A172 (cell line): Measurements from ENCODE around the gene MYL6. TPM values are rescaled to one million over a fixed set of nuclear protein-coding genes. Genes with fewer than 3 reads are reported as not detected.
"Not testable (repeated sequence)": the region's sequence is repeated elsewhere in the genome, so short reads cannot be mapped to it uniquely, and the experiment has no call there.

Experiments used
- DNase-seq: peaks from one replicate; pipeline ENCODE4 v3.0.0-alpha.2; 2015; ENCODE audit warnings: low spot score
- total RNA-seq: library from RNA; depleted of rRNA; stranded (reverse); fragments of >200 nt; shearing (Covaris generic); gene quantifications from 2 replicates; pipeline ENCODE4 v1.2.3, GENCODE V29; 2014; rRNA removed

Gene MYL6
- total RNA-seq: 2,063 and 2,222 TPM in 2 replicates

DNA sequence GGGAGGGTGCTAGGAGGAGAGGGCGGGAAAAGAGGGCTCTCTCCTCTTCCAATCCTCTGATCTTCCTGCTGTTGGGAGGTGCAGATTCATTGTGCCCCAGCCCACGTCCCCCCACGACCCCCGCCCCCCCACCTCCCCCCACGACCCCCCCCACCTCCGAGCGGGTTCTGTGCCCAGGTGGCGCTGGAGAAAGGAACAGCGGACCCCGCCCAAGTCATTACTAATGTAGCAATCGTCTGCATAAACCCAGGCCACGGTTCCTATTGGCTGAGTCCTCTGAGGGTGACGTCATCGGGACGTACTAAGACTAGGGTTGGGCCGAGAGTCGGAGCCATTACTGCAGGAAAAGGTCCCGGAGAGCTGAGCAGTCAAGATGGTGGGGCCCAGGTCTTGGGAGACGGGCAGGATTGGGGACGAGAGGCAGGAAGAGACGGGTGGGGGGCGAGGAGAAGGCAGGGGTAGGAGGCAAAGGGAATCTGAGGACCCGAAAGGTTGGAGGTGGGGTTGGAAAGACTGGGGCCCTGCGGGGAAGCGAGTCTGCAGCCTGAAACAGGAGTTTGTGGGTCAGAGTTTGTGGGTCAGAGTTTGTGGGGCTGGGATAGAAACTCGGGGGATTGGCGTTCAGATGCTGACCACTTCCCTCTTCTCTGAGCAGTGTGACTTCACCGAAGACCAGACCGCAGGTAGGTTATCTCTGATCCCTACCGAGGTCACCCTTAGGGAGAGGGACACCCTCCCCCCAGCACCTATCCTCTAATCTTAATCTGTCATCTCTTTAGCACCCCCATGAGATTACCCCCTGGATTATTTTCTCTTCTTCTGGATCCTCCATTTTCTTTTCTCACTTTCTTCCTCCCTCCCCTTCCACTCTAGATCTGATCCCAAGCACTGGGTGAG, at the start of gene MYL6:
TSS of gene MYL6 (plus strand) at position 331 of the 897 bp plus-strand sequence. CDS start at position 374, 43 bp downstream.
- DNase-seq: peak; percentile 98

DNA sequence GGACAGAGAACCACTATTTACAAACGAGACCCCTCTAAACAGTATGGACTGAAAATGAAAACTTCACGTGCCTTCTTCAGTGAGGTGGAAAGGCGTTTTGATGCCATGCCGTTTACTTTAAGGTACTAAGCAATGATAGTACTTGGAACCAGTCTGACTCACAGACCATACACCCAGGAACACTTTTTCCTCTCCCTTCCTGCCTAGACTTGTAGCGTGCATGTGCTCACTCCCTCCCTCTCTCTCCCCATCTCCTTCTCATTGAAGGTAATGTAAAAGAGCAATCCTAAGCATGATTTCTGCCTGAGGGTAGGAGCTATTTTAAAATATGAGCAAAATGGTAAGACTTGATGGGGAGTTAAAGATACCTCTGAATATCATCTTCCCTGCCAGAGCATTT, 47.6 kb upstream of the MYL6 start:
- no peak for DNase-seq

DNA sequence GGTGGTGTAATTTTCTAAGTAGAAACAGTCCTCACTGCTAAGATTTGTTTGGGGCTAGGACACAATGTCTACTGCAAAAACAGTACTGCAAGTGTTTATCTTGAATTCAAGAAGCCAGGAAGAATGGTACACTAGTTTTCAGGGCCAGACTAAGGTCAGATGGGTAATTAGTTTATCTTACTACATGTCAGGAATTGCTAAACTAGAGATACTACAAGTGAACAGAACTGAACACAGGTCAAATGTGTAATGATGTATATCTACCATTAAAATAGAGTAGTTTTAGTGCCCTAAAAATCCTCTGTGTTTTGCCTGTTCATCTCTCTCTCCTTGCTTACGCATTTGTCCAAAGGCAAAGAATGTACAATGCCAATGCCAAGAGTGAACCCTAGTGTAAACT, 44.1 kb upstream of the MYL6 start:
- DNase-seq: no peak

DNA sequence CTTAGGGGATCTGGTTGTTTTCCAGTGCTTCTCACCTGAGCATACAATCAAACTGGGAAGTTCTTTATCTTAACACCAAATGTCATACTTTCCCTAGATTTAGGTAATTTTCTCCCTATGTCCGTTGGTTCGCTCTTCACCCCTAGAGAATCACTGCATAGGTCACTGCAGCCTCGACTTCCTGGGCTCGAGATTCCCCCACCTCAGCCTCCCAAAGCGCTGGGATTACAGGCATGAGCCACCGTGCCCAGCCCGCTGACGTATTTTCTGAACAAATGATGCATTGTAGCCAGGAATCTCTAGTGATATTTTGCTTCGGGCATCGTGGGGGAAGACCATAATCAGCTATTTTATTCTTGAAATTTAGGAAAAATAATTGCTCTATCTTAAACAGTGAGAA, 42.8 kb upstream of the MYL6 start:
- no peak for DNase-seq

DNA sequence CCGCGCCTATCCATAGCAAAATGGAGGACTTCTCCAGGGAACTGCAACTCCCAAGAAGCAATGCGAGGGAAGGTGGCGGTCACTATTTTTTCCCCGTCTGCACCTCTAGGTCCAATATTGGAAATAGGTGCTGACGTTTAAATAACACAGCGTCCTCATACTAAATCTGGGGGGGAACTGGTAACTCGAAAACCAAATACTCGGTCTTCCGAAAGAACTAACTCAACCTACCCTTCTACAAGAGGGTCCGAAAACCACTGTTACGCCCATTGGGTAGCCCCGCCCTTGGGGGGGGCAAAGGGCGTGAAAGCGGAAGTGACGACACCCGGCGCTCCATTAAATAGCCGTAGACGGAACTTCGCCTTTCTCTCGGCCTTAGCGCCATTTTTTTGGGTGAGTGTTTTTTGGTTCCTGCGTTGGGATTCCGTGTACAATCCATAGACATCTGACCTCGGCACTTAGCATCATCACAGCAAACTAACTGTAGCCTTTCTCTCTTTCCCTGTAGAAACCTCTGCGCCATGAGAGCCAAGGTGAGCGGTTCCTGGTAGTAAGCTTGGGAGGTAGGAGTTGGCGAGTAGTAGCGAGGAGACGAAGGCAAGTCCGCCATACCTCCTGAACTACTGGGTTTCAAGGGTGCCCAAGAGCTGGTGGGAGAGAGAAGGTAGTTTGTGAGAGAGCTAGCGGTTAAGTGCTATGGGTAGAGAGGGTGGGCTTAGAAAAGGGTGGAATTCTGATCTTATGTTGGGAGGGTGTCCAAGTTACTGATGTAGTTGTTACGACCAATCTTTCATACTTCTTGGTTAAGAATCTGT, 41.7 kb upstream of the MYL6 start, which contains the start of gene RPL41:
TSS of gene RPL41 (plus strand) at position 367 of the 815 bp plus-strand sequence.
- DNase-seq: peak; percentile 89

DNA sequence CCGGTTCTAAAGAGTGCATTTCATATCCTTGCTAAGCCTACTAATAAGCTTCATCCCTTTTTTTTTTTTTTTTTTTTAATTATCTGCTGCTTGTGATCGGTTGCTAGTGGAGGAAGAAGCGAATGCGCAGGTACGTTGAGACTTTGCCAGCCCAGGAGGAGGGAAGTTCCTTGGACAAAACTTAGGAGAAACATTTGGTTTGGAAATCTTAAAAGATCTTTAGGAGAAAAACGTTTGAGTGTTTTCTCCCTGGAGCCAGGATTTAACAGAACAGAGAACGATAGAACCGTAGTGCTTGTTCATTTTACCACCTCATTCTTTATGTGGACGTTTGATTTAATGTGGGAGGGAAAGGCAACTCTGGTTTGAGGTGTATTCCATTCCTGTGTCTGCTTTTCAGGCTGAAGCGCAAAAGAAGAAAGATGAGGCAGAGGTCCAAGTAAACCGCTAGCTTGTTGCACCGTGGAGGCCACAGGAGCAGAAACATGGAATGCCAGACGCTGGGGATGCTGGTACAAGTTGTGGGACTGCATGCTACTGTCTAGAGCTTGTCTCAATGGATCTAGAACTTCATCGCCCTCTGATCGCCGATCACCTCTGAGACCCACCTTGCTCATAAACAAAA, 41.0 kb upstream of the MYL6 start:
- not testable (repeated sequence) for DNase-seq

DNA sequence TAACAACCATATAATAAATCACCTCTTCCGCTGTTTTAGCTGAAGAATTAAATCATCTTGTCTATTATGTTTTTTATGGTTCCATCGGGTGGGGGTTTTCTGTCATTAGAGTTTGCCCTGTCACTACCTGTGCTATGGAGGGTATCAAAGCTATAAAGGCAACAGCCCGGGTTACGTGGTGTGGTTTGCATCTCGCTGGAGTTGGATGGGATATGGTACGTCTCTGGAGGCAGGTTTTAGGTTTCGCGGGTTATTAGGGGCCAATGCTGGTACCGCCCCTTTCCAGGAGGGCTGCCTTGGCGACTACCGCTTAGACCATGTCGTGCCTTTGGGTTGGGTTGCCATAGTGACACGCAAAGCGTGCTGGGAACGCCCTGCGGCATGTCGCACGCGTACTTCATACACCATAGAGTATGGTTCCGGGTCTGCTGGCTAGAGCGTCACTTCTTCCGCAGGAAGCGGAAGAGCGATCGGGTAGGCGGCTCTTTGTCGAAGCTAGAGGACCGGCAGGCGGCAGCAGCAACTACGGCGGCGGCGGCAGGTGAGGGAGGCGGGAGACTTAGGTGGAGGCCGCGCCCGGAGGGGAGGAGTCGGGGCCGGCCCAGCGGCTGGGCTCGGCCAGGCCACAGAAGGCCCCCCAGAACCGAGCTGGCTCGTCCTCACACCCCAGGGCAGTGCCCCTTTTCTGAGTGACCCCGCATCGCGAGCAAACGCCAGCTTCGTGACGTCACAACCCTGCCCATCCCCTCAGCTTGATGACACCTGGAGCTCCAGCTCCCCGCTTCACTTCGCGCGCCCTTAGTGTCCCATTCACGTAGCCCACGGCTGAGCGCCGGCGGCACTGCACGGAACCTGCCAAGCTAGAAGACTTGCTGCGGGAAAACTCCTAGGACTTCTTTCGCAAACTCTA, 40.1 kb upstream of the MYL6 start, which contains the start of gene ZC3H10:
TSS of gene ZC3H10 (plus strand) at position 489 of the 910 bp plus-strand sequence. CDS start 2,297 bp downstream, outside the sequence.
- peak; percentile 98 for DNase-seq

DNA sequence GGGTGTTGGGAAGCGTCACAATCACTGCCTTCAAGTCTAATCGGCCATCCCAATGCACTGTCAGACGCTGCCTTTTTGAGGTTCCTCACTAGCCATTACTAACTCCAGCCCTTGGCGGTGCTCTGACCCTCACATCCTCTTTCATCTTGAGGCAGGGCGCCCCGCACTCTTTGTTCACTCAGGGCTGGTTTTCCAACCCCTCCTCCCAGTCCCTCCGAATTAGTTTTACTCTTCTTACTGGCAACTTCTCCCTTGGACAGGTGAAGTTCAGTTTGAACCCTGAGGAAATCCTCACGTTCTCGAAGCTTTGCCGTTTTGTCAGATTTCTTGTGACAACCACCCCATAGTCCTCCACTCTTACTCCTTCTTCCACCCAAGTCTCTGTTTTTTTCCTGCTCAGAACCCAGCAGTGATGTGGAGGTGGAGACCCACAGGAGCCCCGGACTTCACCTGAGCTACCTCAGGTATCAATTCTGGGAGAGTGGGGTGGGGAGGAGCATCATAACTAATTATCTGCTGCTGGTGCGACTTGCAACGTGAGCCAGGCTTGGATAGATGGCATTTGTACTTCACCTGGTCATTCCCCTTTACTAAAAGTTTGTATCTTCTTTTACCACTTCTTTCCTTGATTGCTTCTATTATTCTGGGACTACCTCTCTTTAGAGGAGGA, 39.3 kb upstream of the MYL6 start:
- no peak for DNase-seq

DNA sequence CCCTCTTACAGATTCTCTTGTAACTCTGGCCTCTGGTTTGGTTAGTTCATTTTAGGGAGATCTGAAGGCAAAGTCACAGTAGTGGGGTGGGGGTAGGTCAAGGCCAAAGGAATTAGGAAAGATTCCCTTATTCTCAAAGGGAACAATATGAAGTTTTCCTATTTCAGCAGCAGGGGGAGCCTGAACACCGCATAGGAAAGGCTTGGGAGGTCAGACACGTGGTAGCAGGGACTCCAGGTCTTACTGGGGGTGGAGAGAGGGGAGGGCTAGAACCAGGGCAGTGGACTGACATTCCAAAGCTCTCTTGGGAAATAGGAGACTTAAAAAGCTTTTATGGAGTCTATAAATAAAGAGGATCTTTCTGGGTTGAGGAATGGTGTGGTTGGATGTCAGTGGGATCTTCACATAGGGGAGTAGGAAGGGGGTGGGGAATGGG, 38.8 kb upstream of the MYL6 start:
- DNase-seq: peak; percentile 89

DNA sequence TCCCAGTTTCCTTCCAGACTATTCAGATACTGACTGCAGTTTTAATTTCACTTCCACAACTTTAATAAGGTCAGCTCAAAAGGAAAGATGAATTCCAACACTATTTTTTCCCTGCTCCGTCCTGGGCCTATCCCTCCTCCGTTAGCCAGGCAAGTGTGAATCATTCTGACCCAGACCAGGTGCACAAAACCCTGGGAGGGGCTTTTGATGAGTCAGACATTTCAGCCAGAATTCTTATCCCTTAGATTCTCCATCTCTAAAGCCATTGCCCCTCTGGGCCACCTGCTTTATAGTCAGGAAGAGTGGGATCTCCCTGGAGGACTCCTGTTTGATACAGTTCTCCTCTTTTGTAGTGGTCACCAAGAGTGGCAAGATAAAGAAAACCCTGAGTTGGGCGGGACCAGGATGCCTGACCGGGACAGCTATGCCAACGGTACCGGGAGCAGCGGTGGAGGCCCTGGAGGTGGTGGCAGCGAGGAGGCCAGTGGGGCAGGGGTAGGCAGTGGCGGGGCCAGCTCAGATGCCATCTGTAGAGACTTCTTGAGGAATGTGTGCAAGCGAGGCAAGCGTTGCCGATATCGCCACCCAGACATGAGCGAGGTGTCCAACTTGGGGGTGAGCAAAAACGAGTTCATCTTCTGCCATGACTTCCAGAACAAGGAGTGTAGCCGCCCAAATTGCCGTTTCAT, 37.9 kb upstream of the MYL6 start:
- DNase-seq: peak; percentile 72

DNA sequence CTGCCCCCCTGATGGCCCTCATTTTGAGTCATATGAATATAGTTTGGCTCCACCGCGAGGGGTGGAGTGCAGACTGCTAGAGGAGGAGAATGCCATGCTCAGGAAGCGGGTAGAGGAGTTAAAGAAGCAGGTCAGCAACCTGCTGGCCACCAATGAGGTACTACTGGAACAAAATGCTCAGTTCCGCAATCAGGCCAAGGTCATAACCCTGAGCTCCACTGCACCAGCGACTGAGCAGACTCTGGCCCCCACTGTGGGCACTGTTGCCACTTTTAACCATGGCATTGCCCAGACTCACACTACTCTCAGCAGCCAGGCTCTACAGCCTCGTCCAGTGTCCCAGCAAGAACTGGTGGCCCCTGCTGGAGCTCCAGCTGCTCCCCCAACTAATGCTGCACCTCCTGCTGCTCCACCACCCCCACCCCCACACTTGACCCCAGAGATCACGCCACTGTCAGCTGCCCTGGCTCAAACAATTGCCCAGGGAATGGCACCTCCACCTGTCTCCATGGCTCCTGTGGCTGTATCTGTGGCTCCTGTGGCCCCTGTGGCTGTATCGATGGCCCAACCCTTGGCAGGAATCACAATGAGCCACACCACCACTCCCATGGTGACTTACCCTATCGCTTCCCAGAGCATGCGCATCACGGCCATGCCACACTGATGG, 36.8 kb upstream of the MYL6 start:
- no peak for DNase-seq

DNA sequence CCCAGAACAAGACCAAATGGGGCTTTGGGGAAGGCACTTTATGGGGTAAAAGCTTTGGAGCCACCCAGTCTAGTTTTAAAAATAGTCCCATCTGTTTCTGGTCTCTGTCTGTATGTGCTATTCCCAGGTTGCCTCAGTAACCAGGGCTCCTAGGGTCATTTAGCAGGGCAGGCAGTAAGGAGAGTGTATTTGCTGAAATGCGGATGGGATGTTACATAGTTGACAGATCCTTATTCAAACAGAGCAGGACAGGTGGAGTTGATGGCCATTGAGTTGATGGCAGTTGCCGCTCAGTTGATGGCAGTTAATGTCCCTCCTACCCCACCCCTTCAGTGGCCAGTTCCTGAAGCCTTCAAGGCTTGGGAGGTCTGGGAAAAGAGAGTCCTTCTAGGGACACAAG, 35.5 kb upstream of the MYL6 start:
- no peak for DNase-seq

DNA sequence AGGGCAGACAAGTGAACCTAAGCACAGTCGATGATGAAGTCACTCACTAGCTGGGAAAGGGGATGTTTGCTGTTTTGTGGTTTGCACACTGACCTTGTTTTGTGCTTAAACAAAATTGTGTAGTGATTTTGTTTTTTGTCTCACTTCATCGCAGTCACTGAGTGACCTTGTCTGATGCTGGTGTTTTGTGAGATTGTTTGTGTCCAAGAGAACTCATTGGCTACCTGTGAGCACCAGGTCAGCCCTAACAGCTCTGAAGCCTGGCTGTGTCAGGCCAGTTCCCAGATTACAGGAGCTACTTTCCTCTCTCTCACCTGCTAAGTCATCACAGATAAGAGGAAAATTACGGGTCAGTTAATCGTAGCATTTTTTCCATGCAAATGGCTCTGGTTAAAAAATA, 34.0 kb upstream of the MYL6 start:
- DNase-seq: no peak

DNA sequence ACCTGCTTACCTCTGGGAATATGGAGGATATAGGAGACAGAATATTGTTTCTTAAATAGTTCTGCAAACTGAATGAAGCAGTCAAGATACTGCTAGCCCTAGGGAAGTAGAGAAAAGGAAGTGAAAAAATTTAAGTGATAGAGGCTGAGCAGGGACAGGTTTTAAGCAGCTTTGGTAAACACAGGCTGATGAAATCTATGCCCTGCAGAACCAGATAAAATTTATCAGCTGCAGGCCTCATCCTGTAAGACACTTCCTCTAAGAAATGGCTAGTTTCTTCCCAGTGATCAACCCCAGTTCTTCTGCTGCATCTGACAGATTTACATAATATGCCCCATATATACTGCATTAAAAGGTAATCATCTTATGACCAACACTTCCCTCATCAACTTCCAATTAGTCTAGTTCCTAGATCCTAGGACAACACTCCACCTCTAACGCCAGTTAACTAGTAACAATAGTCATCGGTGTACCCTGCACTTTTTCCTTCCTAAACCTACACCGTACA, 31.4 kb upstream of the MYL6 start:
- DNase-seq: no peak

DNA sequence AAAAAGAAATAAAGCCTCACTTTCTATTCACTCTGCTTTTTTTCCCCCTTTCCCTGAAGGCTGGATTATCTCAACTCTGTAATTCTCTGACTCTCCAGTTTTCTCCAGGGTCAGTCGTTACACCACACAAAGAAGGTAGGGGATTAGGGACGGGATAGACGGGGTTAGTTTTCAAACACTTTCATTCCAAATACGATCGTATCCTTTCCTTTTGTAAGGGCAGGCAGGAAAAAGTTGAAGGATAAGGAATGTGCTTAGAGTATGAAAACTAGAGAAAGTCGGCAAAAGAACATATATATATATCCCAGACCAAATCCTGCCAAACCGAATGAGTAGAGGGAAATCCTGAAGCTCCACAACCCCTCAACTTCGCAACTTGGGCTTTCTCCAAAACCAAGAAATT, 30.7 kb upstream of the MYL6 start:
- no peak for DNase-seq

DNA sequence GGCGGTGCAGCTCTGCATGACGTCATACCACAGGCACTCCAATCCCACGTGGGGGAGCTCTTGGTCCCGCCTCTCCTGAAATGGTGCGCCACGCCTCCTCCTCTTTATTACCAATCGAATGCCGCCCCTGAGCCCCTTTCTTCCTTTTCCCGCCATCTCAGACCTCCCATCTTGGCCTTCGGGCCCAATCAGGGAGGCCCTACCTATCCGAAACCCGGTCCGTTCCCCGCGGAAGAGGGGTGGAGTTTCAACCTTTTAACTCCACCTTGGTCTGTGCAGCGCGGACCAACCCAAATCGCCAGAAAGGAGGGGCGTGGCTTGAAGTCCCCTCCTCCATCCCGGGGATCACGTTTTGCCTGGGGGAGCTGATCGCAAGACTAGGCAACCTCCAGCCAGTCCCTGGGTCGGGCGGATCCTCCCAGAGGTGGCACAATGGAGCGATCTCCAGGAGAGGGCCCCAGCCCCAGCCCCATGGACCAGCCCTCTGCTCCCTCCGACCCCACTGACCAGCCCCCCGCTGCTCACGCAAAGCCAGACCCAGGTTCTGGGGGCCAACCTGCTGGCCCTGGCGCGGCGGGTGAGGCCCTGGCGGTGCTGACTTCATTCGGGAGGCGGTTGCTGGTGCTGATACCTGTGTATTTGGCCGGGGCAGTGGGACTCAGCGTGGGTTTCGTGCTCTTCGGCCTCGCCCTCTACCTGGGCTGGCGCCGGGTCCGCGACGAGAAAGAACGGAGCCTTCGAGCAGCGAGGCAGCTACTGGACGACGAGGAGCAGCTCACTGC, 30.1 kb upstream of the MYL6 start, which contains the start of gene ESYT1:
TSS of gene ESYT1 (plus strand) at position 380 of the 782 bp plus-strand sequence. CDS start at position 433, 53 bp downstream.
- peak; percentile 99 for DNase-seq

DNA sequence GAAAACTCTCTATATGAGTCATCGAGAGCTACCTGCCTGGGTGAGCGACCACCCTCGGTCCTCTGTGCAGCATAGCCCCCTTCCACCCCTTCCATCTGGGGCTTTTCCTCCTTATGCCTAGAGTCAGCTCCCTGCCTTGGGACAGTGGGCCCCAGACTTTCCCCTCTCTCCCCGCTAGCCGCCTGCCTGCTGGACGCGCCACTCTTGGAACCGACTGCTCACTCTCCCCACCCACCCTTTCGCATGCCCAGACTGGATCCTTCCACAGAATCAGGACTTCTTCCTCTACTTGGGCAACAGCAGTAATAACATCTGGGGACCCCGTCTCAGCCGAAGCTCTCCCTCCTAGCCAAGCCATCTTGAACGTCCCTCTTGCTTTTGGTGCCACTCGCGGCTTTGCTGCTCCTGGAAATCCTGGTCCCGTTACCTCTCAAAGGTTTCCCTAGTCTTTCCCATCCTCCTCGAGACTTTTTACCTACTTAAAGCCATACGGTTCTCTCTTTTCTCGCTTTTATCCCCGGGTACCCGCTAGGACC, 29.4 kb upstream of the MYL6 start:
- no peak for DNase-seq
